ENCODE measurements around the gene OASL. TPM values are rescaled to one million over a fixed set of nuclear protein-coding genes. Genes with fewer than 3 reads are reported as not detected.

OASL gene
- total RNA-seq (not detected in 2 replicates), polyA plus RNA-seq (not detected in 2 replicates)

DNA sequence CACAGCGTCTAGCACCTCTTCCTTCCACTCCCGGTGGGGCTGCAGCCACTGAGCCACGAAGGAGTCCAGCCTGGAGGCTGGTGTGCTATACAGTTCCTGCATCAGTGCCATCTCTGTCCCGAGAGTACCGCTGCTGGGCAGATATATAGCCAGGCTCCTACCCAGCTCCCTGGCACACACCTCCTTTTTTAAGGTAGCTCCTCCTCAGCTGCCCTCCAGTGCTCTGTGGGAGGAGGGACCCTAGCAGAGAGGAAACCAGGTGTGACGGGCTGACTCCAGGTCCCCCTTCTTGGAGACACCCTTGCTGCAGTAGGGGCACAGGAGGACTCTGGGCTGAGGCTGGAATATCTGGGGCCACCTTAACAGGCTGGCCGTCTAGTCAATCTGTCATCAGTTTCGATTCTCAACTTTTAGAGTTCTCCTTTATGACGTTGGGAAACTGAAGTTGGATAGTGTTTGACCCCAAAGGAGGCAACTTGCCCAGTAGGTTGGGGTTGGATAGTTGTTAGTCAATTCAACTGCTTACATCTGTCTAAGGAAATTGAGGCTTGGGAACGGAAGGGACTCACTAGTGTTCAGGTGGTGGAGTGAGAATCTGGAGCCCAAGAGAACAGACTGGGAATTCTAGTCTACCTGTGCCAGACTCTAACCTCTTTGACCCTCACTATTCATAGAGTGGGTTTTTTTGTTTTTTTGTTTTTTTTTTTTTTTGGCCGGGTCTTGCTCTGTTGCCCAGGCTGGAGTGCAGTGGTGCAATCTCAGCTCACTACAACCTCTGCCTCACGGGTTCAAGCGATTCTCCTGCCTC lies at the start of gene OASL:
TSS of gene OASL (minus strand) at position 386 of the 808 bp plus-strand sequence. CDS start at position 111, 275 bp downstream.
- no peaks in the 10 kb centered on the region for H3K36me3 ChIP-seq
- H3K27me3 ChIP-seq: peaks cover 4% of the 10 kb centered on the region
- H3K4me3 ChIP-seq: no peak within 1 kb of the TSS
- peak in 1 of 2 donors; percentile 90 for DNase-seq (ENCODE audit: low read depth in 1 of 2, low spot score in 1 of 2)
- TF ChIP-seq, protein P1, sequence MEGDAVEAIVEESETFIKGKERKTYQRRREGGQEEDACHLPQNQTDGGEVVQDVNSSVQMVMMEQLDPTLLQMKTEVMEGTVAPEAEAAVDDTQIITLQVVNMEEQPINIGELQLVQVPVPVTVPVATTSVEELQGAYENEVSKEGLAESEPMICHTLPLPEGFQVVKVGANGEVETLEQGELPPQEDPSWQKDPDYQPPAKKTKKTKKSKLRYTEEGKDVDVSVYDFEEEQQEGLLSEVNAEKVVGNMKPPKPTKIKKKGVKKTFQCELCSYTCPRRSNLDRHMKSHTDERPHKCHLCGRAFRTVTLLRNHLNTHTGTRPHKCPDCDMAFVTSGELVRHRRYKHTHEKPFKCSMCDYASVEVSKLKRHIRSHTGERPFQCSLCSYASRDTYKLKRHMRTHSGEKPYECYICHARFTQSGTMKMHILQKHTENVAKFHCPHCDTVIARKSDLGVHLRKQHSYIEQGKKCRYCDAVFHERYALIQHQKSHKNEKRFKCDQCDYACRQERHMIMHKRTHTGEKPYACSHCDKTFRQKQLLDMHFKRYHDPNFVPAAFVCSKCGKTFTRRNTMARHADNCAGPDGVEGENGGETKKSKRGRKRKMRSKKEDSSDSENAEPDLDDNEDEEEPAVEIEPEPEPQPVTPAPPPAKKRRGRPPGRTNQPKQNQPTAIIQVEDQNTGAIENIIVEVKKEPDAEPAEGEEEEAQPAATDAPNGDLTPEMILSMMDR (IDR thresholded peaks at IDR 0.05; ENCODE audit: low read depth, low read length): no peak
- H3K9me3 ChIP-seq (ENCODE audit: low read depth): no peaks in the 10 kb centered on the region
- H3K4me1 ChIP-seq (ENCODE audit: low read depth): no peaks in the 10 kb centered on the region
- no peak within 1 kb of the TSS for H3K27ac ChIP-seq

DNA sequence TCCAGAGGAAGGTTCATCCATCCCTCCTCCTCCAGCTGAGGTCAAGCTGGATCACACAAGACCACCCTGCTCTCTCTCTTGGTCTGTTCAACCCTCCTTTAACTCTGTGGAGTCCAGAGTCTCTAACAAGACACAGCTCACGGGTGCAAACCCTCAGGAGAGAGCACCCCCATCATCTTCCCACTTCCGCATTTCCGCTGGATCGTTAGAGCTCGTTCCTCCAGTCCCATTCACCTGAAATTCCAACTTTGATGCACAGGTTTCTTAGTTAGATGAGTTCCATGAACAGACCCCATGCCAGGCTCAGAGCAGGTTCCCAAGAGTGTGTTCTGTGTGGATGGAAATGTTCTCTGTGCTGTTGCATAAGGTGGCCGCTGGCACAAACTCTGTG lies 49.1 kb upstream of the OASL start:
- Histone ChIP-seq H3K4me3 (no peak overlapping the region), H3K27ac (no peak overlapping the region)
- no peak for DNase-seq (ENCODE audit: low read depth in 1 of 2, low spot score in 1 of 2)

GRCh38 chr12:121087467-121088194 lies 48.6 kb upstream of the OASL start:
- H3K36me3 ChIP-seq: no peaks in the 10 kb centered on the region
- no peaks in the 10 kb centered on the region for H3K9me3 ChIP-seq (ENCODE audit: low read depth)
- peaks cover 5% of the 10 kb centered on the region for H3K4me1 ChIP-seq (ENCODE audit: low read depth)
- no peaks in the 10 kb centered on the region for H3K27me3 ChIP-seq
- H3K27ac ChIP-seq: no peak overlapping the region
- DNase-seq (ENCODE audit: low read depth in 1 of 2, low spot score in 1 of 2): no peak
- no peak overlapping the region for H3K4me3 ChIP-seq
- TF ChIP-seq, protein P1 (IDR thresholded peaks at IDR 0.05; ENCODE audit: low read depth, low read length): no peak

More for the DNA sequence above, 49.1 kb upstream of the OASL start:
- Histone ChIP-seq H3K27me3 (no peaks in the 10 kb centered on the region), H3K4me1 (ENCODE audit: low read depth) (peaks cover 5% of the 10 kb centered on the region), H3K36me3 (no peaks in the 10 kb centered on the region), H3K9me3 (ENCODE audit: low read depth) (no peaks in the 10 kb centered on the region)
- TF ChIP-seq, protein P1 (IDR thresholded peaks at IDR 0.05; ENCODE audit: low read depth, low read length): no peak

DNA sequence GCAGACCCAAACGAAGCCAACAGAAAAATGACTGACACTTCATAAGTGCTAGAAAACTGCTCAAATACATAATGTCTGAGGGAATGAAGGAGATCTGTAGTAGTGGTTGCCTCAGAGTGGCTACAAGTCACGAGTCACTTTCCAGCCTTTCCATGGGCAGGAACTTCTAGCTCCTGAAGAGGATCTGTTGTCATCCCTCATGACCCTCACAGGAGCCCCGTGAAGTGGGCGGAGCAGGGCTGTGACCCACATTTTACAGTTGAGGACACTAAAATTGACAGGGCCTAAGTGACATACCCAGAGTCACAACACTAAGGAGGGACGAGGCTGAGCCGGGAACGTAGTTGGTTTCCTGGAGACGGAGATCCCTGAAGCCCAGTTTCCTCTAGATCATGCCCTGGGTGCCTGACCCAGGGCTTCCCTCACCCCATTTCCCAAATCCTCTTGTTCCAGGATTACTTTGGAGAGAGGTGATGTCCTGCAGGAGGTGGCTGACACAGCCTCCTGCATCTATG lies 47.8 kb upstream of the OASL start:
- no peak overlapping the region for H3K4me3 ChIP-seq
- H3K4me1 ChIP-seq (ENCODE audit: low read depth): peaks cover 5% of the 10 kb centered on the region
- H3K9me3 ChIP-seq (ENCODE audit: low read depth): no peaks in the 10 kb centered on the region
- H3K27me3 ChIP-seq: no peaks in the 10 kb centered on the region
- TF ChIP-seq, protein P1 (IDR thresholded peaks at IDR 0.05; ENCODE audit: low read depth, low read length): no peak
- no peaks in the 10 kb centered on the region for H3K36me3 ChIP-seq
- no peak overlapping the region for H3K27ac ChIP-seq
- no peak for DNase-seq (ENCODE audit: low read depth in 1 of 2, low spot score in 1 of 2)

DNA sequence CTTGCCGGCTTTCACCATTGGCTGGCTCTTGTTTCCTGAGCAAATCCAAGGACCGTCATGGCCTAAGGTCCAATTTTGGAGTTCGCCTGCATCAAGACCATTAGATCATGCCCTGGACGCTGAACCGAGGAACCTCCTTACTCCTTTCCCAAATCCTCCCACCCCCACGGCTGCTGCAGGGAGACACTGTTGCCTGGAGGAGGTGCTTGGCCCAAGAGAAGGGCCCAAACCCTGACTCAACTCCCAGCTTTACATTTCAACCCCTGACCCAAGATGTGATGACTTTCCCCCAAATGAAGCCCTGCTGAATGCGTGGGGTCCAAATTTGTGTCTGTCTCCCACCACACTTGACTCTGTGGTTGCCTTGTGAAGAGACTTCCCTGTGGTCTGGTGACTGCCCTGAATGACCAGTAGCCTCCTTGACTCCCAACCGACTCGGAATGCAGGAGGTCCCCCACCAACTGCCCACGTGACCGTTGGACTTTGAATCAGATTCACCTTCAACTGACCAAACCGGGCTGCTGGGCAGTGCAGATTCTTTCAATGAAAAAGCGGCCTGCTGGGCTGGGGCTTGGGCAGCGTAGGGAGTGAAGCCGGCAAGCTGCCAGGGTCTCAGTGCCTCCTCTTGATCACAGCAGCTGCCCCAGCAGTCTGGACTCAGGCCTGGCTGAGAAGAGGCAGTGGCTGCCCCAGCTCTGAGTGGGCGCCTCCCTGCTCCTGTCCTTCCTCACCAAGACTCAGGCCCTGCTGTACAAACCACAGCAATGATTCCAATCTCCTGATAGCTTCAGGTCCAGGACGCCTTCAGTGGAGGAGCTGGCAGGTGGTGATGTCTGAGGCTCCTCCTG lies 46.7 kb upstream of the OASL start:
- Histone ChIP-seq H3K27ac (no peak overlapping the region), H3K27me3 (no peaks in the 10 kb centered on the region), H3K4me1 (ENCODE audit: low read depth) (peaks cover 3% of the 10 kb centered on the region), H3K9me3 (ENCODE audit: low read depth) (no peaks in the 10 kb centered on the region), H3K36me3 (no peaks in the 10 kb centered on the region), H3K4me3 (no peak overlapping the region)
- TF ChIP-seq, protein P1 (IDR thresholded peaks at IDR 0.05; ENCODE audit: low read depth, low read length): no peak
- DNase-seq (ENCODE audit: low read depth in 1 of 2, low spot score in 1 of 2): no peak
